Measurements from ENCODE around the gene DDX10.

DNA sequence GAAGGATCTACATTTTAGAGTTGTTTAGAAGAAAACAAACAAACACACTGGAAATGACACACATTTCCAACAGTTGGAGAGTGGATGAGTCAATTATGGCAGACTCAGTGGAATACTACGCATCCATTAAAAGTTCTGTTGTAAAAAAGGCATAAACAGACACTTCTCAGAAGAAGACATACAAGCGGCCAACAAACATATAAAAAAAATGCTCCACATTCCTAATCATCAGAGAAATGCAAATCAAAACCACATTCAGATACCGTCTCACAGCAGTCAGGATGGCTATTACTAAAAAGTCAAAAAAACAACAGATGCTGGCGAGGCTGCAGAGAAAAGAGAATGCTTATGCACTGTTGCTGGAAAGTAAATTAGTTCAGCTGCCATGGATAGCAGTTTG is 298.2 kb downstream of the DDX10 start:
- TF ChIP-seq POLR2A (IDR thresholded peaks at IDR 0.05) (no peak), POLR2AphosphoS5 (IDR thresholded peaks at IDR 0.05) (no peak), EP300 (IDR thresholded peaks at IDR 0.05) (no peak)
- TF ChIP-seq, protein P1, sequence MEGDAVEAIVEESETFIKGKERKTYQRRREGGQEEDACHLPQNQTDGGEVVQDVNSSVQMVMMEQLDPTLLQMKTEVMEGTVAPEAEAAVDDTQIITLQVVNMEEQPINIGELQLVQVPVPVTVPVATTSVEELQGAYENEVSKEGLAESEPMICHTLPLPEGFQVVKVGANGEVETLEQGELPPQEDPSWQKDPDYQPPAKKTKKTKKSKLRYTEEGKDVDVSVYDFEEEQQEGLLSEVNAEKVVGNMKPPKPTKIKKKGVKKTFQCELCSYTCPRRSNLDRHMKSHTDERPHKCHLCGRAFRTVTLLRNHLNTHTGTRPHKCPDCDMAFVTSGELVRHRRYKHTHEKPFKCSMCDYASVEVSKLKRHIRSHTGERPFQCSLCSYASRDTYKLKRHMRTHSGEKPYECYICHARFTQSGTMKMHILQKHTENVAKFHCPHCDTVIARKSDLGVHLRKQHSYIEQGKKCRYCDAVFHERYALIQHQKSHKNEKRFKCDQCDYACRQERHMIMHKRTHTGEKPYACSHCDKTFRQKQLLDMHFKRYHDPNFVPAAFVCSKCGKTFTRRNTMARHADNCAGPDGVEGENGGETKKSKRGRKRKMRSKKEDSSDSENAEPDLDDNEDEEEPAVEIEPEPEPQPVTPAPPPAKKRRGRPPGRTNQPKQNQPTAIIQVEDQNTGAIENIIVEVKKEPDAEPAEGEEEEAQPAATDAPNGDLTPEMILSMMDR (IDR thresholded peaks at IDR 0.05): no peak
